ENCODE data around the gene PLEKHA8.

- TF ChIP-seq CTCF (conservative IDR thresholded peaks at IDR 0.05; ENCODE audit: low read depth, low read length) (peak; percentile 54), EZH2 (IDR thresholded peaks at IDR 0.05; ENCODE audit: low read length, unreplicated experiment) (no peak)
These were observed 131.5 kb downstream of the PLEKHA8 start for GRCh38 chr7:30159698-30160143.

Measured in PC-3 (cell line).